ENCODE data around the gene YBX2. TPM values are rescaled to one million over a fixed set of nuclear protein-coding genes. Genes with fewer than 3 reads are reported as not detected.

The YBX2 gene
- total RNA-seq, 1 experiment from 2014 or later: 24.0 TPM

- no peak overlapping the region for H2BK15ac ChIP-seq (ENCODE audit: low read depth, low read length)
- peak overlapping the region; percentile 76 for H3K4me2 ChIP-seq (ENCODE audit: insufficient read depth, insufficient read length, low read length)
- H3T11ph ChIP-seq (ENCODE audit: low read length): no peak overlapping the region
- H3K27me3 Mint-ChIP-seq (ENCODE audit: low read depth): peaks cover 2% of the 10 kb centered on the region
- no peak overlapping the region for H2BK20ac ChIP-seq (ENCODE audit: low read depth, low read length, poor library complexity, severe bottlenecking)
- H3K14ac ChIP-seq (ENCODE audit: insufficient read depth, low read length): peak overlapping the region; percentile 98
- no peak overlapping the region for H2BK5ac ChIP-seq (ENCODE audit: insufficient read length, low read length)
- peaks cover 12 to 46% (median 38%) of the 10 kb centered on the region in 3 experiments for H3K36me3 Mint-ChIP-seq (ENCODE audit: insufficient read depth in 1 of 3, low read depth in 3 of 3)
- no peak overlapping the region for H3K56ac ChIP-seq (ENCODE audit: insufficient read length, low read depth, low read length)
- no peaks in the 10 kb centered on the region for H3K9me3 ChIP-seq (ENCODE audit: control insufficient read depth, low read depth, low read length)
- H3K27ac Mint-ChIP-seq: peak overlapping the region in 1 of 3 experiments; percentile 98; a peak in 3 of 7 replicates
- DNase-seq: peak; percentile 89
- H3K27ac ChIP-seq (ENCODE audit: insufficient read length, low read depth, low read length): no peak overlapping the region
- H3K18ac ChIP-seq (ENCODE audit: insufficient read length, low read depth, low read length): peak overlapping the region; percentile 98
- H4K91ac ChIP-seq (ENCODE audit: insufficient read length, low read depth, low read length): peak overlapping the region; percentile 95
- H3K27me3 ChIP-seq (ENCODE audit: insufficient read depth, low read length): no peaks in the 10 kb centered on the region
- H2BK12ac ChIP-seq (ENCODE audit: insufficient read length, low read depth, low read length): peak overlapping the region; percentile 43
- H2BK120ac ChIP-seq (ENCODE audit: low read depth, low read length, poor library complexity, severe bottlenecking): peak overlapping the region; percentile 39
- H2AFZ ChIP-seq (ENCODE audit: low read length): no peak overlapping the region
- H3K4me3 Mint-ChIP-seq: peak overlapping the region; percentile 86 to 93
- no peak overlapping the region for H2AK5ac ChIP-seq (ENCODE audit: insufficient read length, low read length)
- peaks cover 0 to 4% of the 10 kb centered on the region in 2 experiments; a peak in 1 of 5 replicates for H3K9me3 Mint-ChIP-seq
- WGBS (ENCODE audit: extremely low coverage, insufficient read length, low lambda C conversion rate): no CpG with 5 or more reads among the region's 54 CpGs
- H4K20me1 ChIP-seq (ENCODE audit: control insufficient read depth, insufficient read depth, insufficient read length): no peaks in the 10 kb centered on the region
- peaks cover 8% of the 10 kb centered on the region; the same call in 1 of the 2 replicates for H3K79me2 ChIP-seq (ENCODE audit: insufficient read depth, low read length)
- peak overlapping the region; percentile 25 for H4K8ac ChIP-seq (replicated peaks; ENCODE audit: insufficient read length, low read depth, low read length)
- peaks cover 24 to 39% of the 10 kb centered on the region in 2 experiments for H3K4me1 Mint-ChIP-seq
- peak overlapping the region; percentile 91; the same call in 1 of the 2 replicates for H3K4ac ChIP-seq (ENCODE audit: low read depth, low read length)
- H3K9ac ChIP-seq (ENCODE audit: extremely low read depth, insufficient read length, low read length): peak overlapping the region; percentile 95
- no peak overlapping the region for H4K5ac ChIP-seq (ENCODE audit: insufficient read length, low read depth, low read length)
- TF ChIP-seq CTCF (conservative IDR thresholded peaks at IDR 0.05): no peak
- H3K23me2 ChIP-seq (ENCODE audit: insufficient read length, low read depth, low read length, poor library complexity, severe bottlenecking): peaks cover 25% of the 10 kb centered on the region
- H3K4me1 ChIP-seq (ENCODE audit: insufficient read depth, low read length): peaks cover 4% of the 10 kb centered on the region; the same call in 1 of the 2 replicates
- no peak overlapping the region for H3K23ac ChIP-seq (ENCODE audit: insufficient read length, low read depth, low read length)
- no peaks in the 10 kb centered on the region for H3K79me1 ChIP-seq (ENCODE audit: insufficient read depth, low read depth, low read length, poor library complexity, severe bottlenecking)
Measured at GRCh38 chr17:7260651-7261378, 33.6 kb downstream of the YBX2 start.

All from H9 (cell line).